Endodermal cell (in vitro differentiated cells): ENCODE measurements around the gene GABRB1. TPM values are rescaled to one million over a fixed set of nuclear protein-coding genes. Genes with fewer than 3 reads are reported as not detected.
A peak's percentile ranks its signal among the peaks of the same experiment; 100 is the strongest.

Experiments
- DNase-seq: peaks from one replicate; pipeline ENCODE4 v3.0.0-alpha.2; 2017
- H3K27ac ChIP-seq: 2 replicates; pipeline ENCODE4 v1.5.1; 2013; ENCODE audit warnings: mild to moderate bottlenecking, low read depth, low read length, moderate library complexity
- H3K27me3 ChIP-seq: 2 replicates; pipeline ENCODE4 v1.6.1; 2013; ENCODE audit warnings: mild to moderate bottlenecking, low read length, moderate library complexity; ENCODE audit not compliant: insufficient read depth, control insufficient read depth, poor library complexity, severe bottlenecking
- H3K36me3 ChIP-seq: 2 replicates; pipeline ENCODE4 v1.7.0; 2013; ENCODE audit warnings: mild to moderate bottlenecking, low read length, moderate library complexity; ENCODE audit not compliant: control insufficient read depth, insufficient read depth
- H3K4me1 ChIP-seq: one replicate; pipeline ENCODE4 v1.7.0; 2013; ENCODE audit warnings: low read length; ENCODE audit not compliant: control insufficient read depth, insufficient read depth
- H3K4me3 ChIP-seq: 2 replicates; pipeline ENCODE4 v1.5.1; 2013; ENCODE audit warnings: mild to moderate bottlenecking, low read length, moderate library complexity
- H3K9ac ChIP-seq: 2 replicates; pipeline ENCODE4 v1.6.1; 2013; ENCODE audit warnings: mild to moderate bottlenecking, low read length, moderate library complexity; ENCODE audit not compliant: poor library complexity, severe bottlenecking; ENCODE audit errors: extremely low read depth
- H3K9me3 ChIP-seq: 2 replicates; pipeline ENCODE4 v1.6.1; 2013; ENCODE audit warnings: mild to moderate bottlenecking, low read length, moderate library complexity; ENCODE audit not compliant: control insufficient read depth
- H3K27ac Mint-ChIP-seq: 2 replicates; pipeline ENCODE4 v1.8.0; 2020; ENCODE audit warnings: mixed read lengths
- H3K27me3 Mint-ChIP-seq: 2 replicates; pipeline ENCODE4 v1.8.0; 2021; ENCODE audit warnings: mild to moderate bottlenecking, mixed read lengths; ENCODE audit not compliant: insufficient read depth
- H3K36me3 Mint-ChIP-seq: 2 replicates; pipeline ENCODE4 v1.8.0; 2020; ENCODE audit warnings: low read depth, mixed read lengths
- H3K4me1 Mint-ChIP-seq: 2 replicates; pipeline ENCODE4 v1.8.0; 2020; ENCODE audit warnings: mixed read lengths
- H3K4me3 Mint-ChIP-seq: 2 replicates; pipeline ENCODE4 v1.8.0; 2020; ENCODE audit warnings: mild to moderate bottlenecking, moderate library complexity, mixed read lengths
- H3K9me3 Mint-ChIP-seq: 2 replicates; pipeline ENCODE4 v1.8.0; 2020; ENCODE audit warnings: mild to moderate bottlenecking, mixed read lengths
- WGBS, 2 experiments: methylation state at CpG; one replicate each; pipeline versions ENCODE4 v1.1.5 to v1.1.7; 2013; ENCODE audit warnings: missing lambda C conversion rate in 2 of 2, mixed read lengths in 1 of 2; ENCODE audit not compliant: insufficient coverage in 1 of 2, insufficient read length in 1 of 2; 5-methylcytosine and 5-hydroxymethylcytosine counted together
- total RNA-seq, 2 donors: library from RNA; stranded (reverse); fragmentation: NEBNext Ultra II Directional in 1 of 2; extraction: Animal tissue kit (Norgen Biotek cat#: 25700) in 1 of 2; gene quantifications; 2 replicates in 1 of 2; 3 replicates in 1 of 2; pipeline ENCODE4 v1.2.1, GENCODE V29; 2021
- TF ChIP-seq, protein P1 (sequence below): fragments of 200-600 bp; sonication (generic); conservative IDR thresholded peaks from 2 replicates; pipeline ENCODE4 v1.5.0; 2021; ENCODE audit warnings: antibody characterized with exemption, mild to moderate bottlenecking

Gene GABRB1
- total RNA-seq, 2 donors from 2014 or later = not detected

DNA sequence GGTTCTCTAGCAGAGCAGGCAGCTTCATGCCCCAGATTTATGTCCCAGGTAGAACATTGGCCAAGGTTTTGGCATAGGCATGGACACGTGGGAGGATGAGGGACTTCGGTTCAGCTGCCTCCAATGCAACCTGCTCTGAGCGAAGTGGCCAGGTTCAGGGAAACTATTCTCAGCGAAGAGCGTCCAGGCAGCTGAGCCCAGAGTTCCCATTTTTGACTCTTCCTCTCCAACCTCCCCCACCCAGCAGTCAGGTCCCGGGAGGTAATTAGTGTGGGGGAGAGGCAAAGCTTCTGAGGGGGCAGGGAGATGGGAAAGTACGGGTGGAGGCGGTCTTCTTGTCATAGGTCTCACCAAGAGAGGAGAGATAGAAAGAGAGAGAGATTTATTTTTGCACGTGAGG lies 39.0 kb upstream of the GABRB1 start:
- Histone ChIP-seq H3K27ac (no peak overlapping the region), H3K9me3 (no peaks in the 10 kb centered on the region), H3K36me3 (no peaks in the 10 kb centered on the region), H3K27me3 (peaks cover 63% of the 10 kb centered on the region), H3K4me1 (no peaks in the 10 kb centered on the region), H3K4me3 (no peak overlapping the region), H3K9ac (no peak overlapping the region)
- peak overlapping the region; percentile 62 for H3K4me3 Mint-ChIP-seq
- DNase-seq = no peak
- H3K27ac Mint-ChIP-seq = no peak overlapping the region
- no peaks in the 10 kb centered on the region for H3K9me3 Mint-ChIP-seq
- peaks cover 10% of the 10 kb centered on the region for H3K4me1 Mint-ChIP-seq
- H3K27me3 Mint-ChIP-seq = peaks cover 63% of the 10 kb centered on the region
- 14 to 26% methylated on average over 1 to 7 of the region's 9 CpGs for whole genome bisulfite sequencing, 2 experiments
- no peaks in the 10 kb centered on the region for H3K36me3 Mint-ChIP-seq
- TF ChIP-seq, protein P1, sequence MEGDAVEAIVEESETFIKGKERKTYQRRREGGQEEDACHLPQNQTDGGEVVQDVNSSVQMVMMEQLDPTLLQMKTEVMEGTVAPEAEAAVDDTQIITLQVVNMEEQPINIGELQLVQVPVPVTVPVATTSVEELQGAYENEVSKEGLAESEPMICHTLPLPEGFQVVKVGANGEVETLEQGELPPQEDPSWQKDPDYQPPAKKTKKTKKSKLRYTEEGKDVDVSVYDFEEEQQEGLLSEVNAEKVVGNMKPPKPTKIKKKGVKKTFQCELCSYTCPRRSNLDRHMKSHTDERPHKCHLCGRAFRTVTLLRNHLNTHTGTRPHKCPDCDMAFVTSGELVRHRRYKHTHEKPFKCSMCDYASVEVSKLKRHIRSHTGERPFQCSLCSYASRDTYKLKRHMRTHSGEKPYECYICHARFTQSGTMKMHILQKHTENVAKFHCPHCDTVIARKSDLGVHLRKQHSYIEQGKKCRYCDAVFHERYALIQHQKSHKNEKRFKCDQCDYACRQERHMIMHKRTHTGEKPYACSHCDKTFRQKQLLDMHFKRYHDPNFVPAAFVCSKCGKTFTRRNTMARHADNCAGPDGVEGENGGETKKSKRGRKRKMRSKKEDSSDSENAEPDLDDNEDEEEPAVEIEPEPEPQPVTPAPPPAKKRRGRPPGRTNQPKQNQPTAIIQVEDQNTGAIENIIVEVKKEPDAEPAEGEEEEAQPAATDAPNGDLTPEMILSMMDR = no peak

DNA sequence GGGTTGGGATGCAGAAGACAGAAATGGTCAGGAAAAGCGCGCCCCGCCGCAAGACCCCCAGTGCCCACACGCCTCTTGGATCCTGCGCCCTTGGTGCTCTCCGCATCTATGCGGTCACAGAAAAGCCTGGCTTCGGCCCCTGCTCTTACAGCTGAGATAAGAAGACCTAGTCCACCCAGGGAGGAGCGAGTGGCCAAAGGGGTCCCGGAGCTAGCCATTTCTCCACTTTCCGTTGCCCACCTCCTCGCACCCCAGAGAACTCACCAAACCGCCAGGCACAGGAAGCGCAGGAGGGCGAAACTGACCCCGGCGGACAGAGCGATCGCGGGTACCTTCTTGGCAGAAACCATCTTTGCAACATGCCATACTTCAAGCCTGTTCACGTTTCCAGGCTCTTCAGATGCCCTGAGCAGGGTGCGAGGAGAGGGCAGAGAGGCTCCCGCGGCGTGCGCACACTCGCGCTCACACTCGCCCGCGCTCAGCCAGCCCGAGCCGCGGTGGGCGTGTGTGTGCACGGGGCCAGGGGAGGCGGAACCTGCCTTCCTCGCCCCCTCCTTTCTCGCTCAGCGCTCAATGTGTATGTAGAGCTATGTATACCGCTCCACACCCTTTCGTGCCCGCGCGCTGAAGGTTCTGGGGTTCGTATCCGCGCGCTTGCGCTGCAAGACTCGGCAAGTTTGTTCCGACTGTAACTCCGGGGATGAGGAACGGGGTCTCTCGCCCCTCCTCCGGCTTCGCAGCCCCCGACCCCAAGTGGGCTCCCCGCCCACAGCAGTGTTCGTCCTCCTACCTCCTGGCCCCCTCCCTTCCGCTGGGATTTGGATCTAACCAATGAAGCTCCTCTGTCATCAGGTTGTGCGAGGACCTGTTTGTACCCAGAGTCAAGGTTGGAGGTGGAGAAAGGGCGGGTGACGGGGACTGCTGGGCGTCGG lies 38.0 kb upstream of the GABRB1 start, which contains the start of gene GABRA4:
GABRA4 (minus strand) TSS at position 507 of the 932 bp plus-strand sequence; CDS start at position 350, 157 bp downstream.
- Histone ChIP-seq H3K4me1 (no peaks in the 10 kb centered on the region), H3K27ac (no peak within 1 kb of the TSS), H3K36me3 (no peaks in the 10 kb centered on the region), H3K27me3 (peaks cover 69% of the 10 kb centered on the region), H3K9me3 (no peaks in the 10 kb centered on the region), H3K4me3 (peak within 1 kb of the TSS; percentile 88), H3K9ac (no peak within 1 kb of the TSS)
- DNase-seq = peak; percentile 80
- TF ChIP-seq, protein P1 = no peak
- Mint-ChIP-seq H3K4me1 (peaks cover 10% of the 10 kb centered on the region), H3K27ac (no peak within 1 kb of the TSS), H3K27me3 (peaks cover 63% of the 10 kb centered on the region), H3K36me3 (no peaks in the 10 kb centered on the region), H3K9me3 (no peaks in the 10 kb centered on the region), H3K4me3 (peak within 1 kb of the TSS; percentile 62)
- WGBS, 2 experiments = 1 to 5% methylated on average over 12 to 67 of the region's 67 CpGs

DNA sequence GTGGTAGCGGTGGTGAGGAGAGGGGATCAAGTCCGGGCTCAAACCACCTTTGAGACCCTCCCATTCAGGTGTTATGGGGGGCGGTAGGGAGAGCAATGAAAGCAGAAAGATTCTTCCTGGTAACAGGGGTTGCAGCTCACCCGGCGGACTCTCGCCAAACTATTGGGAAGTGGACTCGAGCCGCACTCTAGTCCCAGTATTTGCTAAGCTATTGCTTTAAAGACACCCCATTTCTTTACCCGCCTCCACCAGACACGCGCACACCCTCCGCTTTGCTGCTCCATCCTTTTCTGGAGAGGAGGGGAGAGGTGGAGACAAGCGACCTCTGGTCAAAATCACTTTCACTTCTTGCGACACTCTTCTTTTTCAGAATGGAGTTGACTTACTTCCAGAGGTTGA lies 37.4 kb upstream of the GABRB1 start:
- no peak for DNase-seq
- WGBS, 2 experiments = 0 to 3% methylated on average over 2 to 14 of the region's 14 CpGs
- Histone ChIP-seq H3K9me3 (no peaks in the 10 kb centered on the region), H3K27ac (no peak overlapping the region), H3K27me3 (peaks cover 69% of the 10 kb centered on the region), H3K9ac (no peak overlapping the region), H3K4me1 (no peaks in the 10 kb centered on the region), H3K36me3 (no peaks in the 10 kb centered on the region), H3K4me3 (peak overlapping the region; percentile 88)
- Mint-ChIP-seq H3K4me1 (peaks cover 6% of the 10 kb centered on the region), H3K27ac (no peak overlapping the region), H3K36me3 (no peaks in the 10 kb centered on the region), H3K9me3 (no peaks in the 10 kb centered on the region), H3K4me3 (peak overlapping the region; percentile 62), H3K27me3 (peaks cover 63% of the 10 kb centered on the region)
- TF ChIP-seq, protein P1 = no peak
